GM10266 (cell line): ENCODE data around the gene DBET.
"Not testable (repeated sequence)": the region's sequence is repeated elsewhere in the genome, so short reads cannot be mapped to it uniquely, and the experiment has no call there.

ENCODE experiments used
- DNase-seq: peaks from one replicate; pipeline ENCODE4 v3.0.0; 2012; ENCODE audit errors: extremely low spot score
- TF ChIP-seq, protein P1 (sequence below): IDR thresholded peaks from 2 replicates; pipeline ENCODE4 v1.5.1; 2012; ENCODE audit warnings: mild to moderate bottlenecking, low read depth; ENCODE audit not compliant: control insufficient read depth, insufficient read depth; ENCODE audit errors: missing control alignments

The DBET gene

DNA sequence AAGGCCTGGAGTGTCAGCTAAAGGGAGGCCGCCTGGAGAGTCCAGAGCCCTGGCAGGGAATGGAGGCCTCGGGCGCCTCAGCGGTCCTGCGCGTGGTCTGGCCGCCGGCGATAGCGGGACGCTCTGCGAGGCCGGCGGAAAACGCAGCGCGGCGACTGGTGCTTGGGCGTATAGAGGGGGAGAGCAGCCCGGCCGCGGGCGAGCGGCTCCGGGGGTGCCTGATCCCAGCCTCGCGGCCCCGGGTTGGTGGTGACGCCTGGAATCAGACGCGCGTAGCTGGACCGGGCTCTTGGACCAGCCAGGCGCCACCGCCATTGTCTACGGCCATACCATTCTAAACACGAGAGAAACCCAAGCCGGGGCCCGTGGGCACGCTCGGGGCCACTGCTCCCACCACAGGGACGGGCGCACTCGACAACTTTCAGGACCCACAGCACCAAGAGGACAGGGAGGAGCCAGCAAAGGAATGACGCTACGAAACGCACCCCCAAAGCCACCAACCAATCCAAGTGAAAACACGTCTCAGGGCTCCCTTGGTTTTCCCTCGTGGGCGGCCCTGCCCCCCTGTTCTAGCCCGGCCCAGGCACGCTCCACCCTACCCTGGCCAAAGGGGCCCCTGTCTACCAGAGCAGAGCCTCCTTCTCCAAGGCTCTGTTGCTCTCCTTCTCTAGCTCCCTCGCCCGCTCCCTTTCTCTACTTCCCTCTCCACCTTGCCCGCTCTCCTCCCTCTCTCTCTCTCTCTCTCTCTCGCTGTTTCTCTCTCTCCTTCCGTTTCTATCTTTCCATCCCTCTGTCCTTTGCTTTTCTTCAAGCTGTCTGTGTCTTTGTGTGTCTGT, 45.1 kb upstream of the DBET start:
- TF ChIP-seq, protein P1, sequence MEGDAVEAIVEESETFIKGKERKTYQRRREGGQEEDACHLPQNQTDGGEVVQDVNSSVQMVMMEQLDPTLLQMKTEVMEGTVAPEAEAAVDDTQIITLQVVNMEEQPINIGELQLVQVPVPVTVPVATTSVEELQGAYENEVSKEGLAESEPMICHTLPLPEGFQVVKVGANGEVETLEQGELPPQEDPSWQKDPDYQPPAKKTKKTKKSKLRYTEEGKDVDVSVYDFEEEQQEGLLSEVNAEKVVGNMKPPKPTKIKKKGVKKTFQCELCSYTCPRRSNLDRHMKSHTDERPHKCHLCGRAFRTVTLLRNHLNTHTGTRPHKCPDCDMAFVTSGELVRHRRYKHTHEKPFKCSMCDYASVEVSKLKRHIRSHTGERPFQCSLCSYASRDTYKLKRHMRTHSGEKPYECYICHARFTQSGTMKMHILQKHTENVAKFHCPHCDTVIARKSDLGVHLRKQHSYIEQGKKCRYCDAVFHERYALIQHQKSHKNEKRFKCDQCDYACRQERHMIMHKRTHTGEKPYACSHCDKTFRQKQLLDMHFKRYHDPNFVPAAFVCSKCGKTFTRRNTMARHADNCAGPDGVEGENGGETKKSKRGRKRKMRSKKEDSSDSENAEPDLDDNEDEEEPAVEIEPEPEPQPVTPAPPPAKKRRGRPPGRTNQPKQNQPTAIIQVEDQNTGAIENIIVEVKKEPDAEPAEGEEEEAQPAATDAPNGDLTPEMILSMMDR, result no peak
- DNase-seq, result peak; percentile 15

DNA sequence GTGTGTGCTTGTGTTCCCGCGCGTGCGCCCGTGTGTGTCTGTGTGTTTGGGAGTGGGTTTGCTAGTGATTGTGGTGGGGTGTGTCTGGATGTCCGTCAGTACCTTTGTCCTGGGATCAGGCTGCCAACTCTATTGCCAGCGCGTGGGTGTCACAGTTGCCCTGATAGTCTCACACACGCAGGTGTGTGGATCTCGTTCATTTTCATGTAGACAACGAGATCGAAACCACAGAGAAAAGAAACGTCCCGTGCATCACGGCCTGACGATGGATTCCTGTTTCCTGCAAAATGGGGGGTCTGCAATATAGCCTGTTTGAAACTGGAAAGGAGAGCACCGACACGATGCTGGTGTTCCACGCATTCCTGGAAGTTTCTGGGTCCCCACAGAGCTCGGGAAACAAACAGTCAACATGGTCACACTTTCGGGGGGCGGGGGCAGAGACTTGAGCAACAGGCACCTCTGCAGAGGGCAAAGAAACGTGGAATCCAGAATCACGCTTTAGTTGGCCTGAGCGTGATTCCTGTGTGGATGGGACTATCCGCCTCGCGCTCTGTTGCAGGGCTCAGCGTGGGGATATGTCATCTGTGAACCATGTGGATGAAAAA, 44.3 kb upstream of the DBET start:
- peak; percentile 8 for DNase-seq

DNA sequence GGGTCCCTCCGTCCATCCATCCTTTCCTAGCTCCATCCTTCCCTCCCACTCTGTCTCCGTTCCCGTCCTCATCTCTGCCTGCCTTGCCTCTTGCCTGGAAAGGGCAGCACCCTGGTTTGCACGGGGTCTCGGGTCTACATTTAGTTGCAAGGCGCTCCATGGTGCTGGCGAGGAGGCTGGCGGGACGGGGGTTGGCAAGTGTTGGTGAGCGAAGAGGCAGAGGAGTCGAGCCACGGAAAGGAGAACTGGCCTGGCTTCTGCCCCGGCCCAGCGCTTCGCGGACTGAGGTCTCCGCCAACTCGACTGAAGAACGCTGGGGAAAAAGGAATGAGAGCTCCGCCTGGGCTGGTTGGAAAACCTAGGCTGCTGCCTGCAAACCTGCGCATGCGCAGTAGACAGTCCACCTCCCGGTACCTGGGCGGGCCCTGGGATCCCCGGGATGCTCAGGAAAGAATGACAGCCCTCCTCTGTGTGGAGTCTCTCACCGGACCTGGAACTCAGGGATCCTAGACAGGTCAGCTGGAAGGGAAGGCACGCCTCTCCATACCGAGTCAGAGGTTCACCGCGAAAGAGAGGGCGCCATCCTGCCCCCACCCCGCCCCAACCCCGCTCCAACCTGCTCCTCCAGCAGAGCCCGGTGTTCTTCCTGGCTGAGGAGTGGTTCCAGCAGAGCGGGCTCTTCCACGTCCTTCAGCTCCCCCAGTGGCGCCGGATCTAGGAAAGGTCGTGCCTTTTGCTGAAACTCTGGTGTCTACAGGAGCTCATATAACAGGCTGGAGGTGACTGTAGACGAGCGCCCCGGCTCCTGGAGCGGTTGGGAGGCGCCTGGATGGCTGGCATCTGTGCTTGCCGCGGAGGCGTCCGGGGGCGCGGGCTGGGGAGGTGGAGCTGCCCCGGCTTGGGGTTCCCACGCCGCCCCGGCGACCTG, 43.2 kb upstream of the DBET start:
- TF ChIP-seq, protein P1, result no peak

DNA sequence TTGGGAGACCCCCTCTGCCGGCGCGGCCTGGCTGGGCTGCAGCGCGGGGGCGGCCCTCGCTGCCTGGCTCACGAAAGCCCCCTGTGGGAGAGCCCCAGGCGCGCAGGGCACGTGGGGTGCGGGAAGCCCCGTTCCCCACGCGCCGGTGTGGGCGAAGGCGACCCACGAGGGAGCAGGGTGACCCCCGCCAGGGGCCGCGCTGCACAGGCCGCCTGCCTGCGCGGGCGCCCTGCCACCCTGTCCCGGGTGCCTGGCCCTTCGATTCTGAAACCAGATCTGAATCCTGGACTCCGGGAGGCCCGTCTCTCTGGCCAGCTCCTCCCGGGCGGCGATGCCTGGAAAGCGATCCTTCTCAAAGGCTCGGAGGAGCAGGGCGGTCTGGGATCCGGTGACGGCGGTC, 42.3 kb upstream of the DBET start:
- not testable (repeated sequence) for DNase-seq

More for the DNA sequence above, 43.2 kb upstream of the DBET start:
- DNase-seq, result peak; percentile 27

DNA sequence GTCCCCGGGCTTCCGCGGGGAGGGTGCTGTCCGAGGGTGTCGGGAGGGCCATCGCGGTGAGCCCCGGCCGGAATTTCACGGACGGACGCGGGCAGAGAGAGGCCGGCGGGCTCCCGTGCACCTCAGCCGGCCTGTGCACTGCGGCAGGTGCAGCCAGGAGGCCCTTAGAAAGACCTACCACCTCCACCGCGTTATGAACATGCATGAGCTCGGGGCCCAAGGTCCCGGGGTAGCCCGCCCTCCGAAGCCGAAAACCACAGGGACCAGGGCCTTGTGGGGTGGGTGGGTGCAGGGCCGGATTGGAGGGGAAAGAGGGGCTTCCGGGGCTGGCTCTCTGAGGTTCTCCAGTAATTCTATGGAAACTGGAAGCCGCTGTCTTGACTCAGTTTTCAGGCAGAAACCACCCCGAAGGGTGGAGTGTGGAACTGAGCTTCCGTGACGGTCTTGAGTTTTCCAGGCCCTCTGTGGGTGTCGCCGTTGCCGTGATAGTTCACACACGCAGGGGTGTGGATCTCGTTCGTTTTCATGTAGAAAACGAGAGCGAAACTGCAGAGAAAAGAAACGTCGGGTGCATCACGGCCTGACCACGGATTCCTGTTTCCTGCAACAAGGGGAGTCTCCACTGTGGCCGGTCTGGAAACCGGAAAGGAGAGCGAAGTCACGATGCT, 41.6 kb upstream of the DBET start:
- peak; percentile 5 for DNase-seq

DNA sequence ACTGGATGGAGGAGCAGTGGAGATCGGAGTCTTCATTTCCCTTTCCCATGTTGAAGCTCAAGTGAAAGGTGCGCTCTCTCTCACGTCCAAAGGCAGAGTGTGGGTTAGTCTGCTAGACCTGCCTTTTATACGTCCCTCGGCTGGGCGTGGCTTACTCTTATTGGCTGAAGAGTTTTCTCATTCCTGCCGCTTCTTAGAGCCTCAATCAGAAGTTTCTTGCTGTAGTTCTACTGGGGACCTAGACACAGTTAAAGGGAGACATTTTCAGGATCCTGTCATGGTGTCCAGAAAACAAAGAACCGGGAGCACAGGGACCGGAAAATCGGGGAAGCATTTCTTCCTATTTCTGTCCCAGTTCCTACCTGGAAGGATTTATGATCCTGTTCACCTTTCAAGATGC, 37.1 kb upstream of the DBET start, which contains the start of gene FRG2:
TSS of gene FRG2 (minus strand) at position 101 of the 400 bp plus-strand sequence. CDS start at position 49, 52 bp downstream.
- not testable (repeated sequence) for DNase-seq

DNA sequence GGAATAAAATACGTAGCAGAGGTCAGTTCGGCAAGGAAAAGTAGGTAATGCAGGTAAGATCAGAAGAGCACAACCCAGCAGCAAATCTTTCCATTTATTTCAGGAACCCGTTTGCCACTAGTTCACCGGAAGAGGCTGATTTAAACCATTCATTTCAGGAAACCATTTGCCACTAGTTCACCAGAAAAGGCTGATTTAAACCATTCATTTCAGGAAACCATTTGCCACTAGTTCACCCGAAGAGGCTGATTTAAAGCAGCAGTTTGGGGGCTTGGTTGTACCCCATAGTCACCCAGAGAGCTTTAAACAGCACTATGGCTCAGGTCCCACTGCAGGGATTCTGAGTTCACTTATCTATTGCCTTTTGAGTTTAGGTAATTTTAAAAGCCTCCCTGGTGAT, 33.0 kb upstream of the DBET start:
- DNase-seq, result not testable (repeated sequence)

DNA sequence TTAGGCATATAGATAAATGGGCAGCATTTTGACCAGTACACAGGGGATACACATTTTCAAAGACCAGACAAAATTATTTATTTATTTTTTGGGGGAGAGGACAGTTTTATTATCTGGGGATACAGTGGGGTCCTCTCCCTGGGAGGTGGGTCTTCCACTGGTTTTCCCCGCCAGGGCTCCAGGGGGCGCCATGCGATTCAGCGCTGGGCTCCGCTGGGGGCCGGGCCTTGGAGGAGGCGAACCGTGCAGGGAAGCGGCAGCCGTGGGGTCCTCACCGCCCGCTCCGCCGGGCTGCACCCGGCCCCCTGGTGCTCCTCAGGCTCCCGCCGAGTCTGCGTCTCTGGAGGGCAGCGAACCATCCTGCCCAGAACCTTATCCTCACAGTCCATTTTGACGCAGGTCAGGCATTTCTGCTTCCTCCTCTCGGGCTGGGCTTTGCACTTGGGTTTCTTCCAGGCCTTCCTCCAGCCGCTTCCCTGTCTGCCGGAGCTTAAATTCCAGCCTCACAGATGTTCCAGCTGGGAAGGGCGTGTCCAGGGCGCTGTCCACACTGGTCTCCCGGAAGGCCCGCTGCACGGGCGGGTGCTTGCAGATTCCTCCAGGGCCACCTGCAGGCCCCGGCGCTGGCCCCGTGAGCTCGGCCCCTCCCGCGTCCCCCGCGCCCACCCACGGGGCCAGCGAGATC, 26.5 kb upstream of the DBET start:
- DNase-seq, result not testable (repeated sequence)

DNA sequence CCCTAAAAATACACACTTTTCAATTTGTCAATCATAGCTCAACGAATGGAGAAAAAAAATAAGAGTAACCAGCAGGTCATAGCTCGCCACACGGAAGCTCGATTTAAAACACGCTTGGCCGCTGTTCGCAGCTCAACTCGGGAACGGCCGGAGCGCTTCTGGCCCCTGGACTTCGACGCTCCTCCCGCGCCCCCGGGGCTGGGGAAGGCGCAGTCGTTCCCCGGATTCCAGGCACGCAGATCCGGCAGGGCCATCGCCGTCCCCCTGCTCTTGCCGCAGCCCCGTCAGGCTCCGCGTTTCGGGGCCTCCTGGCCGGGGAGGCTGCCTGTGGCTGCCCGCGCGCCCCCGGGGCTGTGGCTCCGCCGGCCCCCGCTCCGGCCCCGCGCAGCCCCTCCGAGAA, 23.4 kb upstream of the DBET start:
- not testable (repeated sequence) for DNase-seq

DNA sequence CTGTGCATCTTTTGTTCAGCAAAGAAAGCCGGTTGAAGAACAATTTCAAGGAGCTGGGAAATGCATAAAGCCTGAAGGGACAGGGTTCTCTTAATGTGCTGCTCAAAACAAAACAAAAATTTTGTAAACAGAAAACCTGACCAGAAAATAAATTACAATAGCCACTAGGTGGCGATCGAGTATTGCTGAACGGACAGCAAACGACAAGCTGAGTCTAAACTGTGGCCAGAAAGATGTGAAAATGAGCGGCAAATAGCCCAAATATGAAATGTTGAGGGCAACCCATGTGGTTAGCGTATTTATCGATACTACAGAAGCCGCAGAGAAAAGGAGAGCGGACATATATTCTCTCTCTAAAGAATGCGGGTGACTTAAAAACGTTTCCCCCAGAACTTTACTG, 16.7 kb upstream of the DBET start:
- not testable (repeated sequence) for DNase-seq

DNA sequence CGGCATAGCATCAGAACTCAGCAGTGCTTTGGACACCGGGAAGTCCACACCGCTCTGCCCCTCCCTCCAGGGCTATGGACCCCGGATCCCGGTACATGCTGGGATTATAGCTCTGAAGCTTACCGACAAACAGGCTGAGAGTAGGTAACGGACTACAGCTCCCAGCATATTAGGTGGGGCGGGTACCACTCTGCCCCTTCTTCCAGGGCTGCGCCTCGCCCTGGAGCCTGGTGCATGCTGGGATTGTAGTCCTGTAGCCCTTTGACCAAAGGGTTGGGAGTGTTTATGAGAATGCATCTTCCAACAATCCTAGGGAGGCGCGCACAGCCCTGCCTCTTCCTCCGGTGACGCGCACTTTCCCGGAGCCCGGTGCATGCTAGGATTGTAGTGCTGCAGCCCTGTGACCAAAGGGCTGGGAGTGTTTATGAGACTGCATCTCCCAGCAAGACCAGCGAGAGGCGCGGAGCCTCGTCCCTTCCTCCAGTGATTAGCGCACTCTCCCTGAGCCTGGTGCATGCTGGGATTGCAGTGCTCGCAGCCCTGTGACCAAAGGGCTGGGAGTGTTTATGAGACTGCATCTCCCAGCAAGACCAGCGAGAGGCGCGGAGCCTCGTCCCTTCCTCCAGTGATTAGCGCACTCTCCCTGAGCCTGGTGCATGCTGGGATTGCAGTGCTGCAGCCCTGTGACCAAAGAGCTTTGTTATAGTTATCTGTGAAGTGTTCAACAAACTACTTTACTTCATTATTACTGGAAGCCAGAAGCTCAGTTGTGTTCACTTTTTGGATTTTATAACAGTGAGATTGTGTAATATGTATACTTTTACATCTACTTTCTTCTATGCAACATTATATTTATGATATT, 14.7 kb upstream of the DBET start:
- not testable (repeated sequence) for DNase-seq

DNA sequence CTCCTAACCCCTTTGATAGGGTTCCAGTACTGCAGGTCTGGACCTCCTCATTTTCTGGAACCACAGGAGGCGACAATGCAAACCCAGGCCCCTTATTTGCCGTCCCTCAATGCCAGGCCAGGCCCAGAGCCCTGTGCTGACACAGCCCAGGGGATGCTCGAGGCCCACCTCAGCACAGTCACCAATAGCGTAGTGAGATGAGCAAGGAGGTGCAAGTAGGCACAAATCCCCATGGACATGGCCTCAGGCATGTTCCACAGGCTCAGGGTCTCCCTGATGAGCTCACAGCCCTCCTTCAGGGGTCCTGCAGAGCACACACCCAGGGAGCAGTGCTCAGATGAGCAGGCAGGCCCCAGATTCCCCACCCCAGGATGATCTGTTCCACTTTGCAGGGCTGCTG, 5.3 kb upstream of the DBET start:
- not testable (repeated sequence) for DNase-seq

DNA sequence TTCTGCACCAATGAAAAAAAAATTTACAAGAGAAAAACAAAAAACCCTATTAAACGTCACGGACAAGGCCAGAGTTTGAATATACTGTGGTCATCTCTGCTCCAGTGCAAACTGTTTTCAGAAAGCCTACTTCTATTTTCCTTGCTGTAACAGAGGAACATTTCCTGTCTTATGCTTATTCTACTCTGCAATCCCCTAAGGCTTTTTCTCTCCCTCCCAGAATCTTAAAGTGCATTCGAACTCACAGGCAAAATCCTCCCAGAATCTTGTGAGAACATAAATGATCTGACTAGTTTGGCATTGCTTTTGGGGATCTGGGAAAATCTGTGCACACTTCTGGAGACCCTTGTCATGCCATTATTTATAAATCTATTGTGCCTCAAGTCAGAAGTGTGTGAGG, 503 bp downstream of the DBET start:
- not testable (repeated sequence) for DNase-seq

DNA sequence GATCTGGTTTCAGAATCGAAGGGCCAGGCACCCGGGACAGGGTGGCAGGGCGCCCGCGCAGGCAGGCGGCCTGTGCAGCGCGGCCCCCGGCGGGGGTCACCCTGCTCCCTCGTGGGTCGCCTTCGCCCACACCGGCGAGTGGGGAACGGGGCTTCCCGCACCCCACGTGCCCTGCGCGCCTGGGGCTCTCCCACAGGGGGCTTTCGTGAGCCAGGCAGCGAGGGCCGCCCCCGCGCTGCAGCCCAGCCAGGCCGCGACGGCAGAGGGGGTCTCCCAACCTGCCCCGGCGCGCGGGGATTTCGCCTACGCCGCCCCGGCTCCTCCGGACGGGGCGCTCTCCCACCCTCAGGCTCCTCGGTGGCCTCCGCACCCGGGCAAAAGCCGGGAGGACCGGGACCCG, 4.0 kb downstream of the DBET start:
- not testable (repeated sequence) for DNase-seq

DNA sequence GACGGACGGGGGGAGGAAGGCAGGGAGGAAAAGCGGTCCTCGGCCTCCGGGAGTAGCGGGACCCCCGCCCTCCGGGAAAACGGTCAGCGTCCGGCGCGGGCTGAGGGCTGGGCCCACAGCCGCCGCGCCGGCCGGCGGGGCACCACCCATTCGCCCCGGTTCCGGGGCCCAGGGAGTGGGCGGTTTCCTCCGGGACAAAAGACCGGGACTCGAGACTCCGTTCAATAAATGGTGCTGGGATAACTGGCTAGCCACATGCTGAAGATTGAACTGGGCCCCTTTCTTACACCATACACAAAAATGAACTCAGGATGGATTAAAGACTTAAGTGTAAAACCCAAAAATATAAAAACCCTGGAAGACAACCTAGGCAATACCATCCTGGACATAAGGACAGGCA, 28.8 kb downstream of the DBET start:
- DNase-seq, result not testable (repeated sequence)

DNA sequence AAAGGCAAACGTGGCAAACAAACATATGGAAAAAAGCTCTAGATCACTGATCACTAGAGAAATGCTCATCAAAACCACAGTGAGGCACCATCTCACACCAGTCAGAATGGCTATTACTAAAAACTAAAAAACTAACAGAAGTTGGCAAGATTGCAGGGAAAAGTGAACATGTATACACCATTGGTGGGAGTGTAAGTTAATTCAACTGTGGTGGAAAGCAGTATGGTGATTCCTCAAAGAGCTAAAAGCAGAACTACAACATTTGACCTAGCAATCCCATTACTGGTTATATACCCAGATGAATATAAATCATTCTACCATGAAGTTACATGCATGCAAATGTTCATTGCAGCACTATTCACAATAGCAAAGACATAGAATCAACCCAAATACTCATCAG, 29.7 kb downstream of the DBET start:
- not testable (repeated sequence) for DNase-seq
